ENCODE results near the gene PBLD. TPM values are rescaled to one million over a fixed set of nuclear protein-coding genes. Genes with fewer than 3 reads are reported as not detected.
A peak's percentile ranks its signal among the peaks of the same experiment; 100 is the strongest.

Gene PBLD
- total and polyA plus RNA-seq, 9 of the 15 experiments (the other 6 are each of a cell fraction or from before 2014, with no cell fraction given), result 1.2 to 4.3 (median 2.5) TPM

DNA sequence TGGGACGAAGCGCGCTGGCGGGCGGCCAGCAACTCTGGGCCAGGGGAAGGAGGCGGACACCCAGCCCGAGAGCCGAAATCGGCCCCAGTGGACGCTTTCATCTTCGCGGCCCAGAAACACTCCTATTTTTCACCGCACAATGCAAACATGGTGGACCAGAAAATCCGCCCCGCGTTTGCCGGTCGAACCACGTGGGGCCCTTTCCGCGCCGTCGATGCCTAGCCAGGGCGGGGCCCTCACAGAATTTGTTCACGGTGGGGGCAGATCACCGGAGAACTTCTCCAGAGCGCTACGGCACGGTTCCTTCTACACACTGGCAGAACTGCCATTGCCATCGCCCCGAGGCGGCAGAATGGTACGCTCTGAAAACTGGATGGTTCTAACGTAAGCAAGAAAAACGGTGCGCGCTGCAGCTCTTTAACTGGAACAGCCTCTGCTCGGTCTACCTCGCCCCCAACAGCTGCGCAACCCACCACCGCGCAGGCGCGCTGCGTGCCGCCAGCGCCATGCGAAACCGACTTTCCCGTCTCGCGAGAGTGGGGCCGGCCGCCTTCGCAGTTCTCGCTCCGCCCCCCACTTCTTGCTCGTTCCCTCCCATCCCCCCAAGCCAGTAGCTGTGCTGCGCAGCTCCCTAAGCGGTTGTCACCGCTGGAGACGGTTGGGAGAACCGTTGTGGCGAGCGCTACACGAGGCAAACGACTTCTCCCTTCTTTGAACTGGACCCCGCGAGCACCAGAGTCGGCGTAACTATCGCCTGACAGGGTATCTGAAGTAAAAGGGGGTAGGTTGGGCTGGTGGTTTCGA, 1.1 kb downstream of the PBLD start, which contains the start of gene HNRNPH3 (continued):
- TF ChIP-seq, protein P1, sequence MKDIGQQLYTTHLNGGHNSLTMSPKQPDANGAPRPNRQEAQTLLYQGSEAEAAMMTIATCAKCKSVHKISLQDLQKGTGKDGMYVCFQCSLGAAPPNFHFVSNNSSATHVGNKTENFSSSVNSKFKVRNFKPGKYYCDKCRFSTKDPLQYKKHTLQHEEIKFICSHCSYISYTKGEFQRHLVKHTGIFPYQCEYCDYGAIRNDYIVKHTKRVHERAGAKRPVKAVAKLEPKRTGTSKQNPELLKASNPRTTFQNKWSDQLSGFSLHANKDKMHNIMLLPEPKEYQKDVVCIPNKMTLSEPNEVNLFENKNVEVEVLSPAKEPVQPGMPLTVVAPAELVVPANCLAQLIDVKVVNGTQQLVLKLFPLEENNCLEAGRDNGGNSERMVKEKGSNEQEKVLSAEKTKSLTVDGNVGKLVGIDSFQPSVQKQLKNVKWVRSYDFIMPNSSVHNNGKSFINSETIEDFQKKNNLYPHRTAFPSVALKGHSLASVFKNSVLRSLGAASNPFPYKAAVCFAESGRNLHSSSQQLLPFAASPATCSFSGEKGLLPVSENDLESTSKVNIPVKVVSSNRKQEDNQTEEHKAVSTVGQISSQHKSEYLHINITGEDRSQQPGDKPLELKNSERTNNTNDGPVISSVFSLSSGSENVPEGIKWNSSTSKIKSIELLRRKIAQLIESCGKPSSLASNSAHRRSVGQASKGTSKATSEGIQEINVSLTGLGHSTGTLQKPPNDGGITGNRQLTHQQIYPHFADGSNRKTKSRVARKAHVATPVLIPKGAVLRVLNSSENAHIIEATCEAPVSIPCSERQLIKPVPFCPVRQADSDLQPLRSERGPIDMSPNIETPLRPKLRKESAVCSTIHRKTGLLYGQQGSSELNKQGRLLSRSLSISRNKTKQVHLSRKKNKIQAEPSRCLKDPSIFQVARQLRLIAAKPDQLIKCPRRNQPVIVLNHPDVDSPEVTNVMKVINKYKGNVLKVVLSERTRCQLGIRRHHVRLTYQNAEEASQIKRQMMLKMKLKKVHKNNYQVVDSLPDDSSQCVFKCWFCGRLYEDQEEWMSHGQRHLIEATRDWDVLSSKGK (CRISPR knock-in tag; IDR thresholded peaks at IDR 0.05), result no peak
- no peak for TF ChIP-seq XRCC4 (IDR thresholded peaks at IDR 0.05; ENCODE audit: extremely low read depth, insufficient read depth, insufficient read length)
- TF ChIP-seq ZNF77 (CRISPR knock-in tag; IDR thresholded peaks at IDR 0.05), result no peak
- peak; percentile 29; the same call in 1 of the 2 replicates for TF ChIP-seq SOX6 (IDR thresholded peaks at IDR 0.05)
- no peak for TF ChIP-seq ZNF668 (CRISPR knock-in tag; IDR thresholded peaks at IDR 0.05)
- peak; percentile 91; the same call in 1 of the 2 replicates for TF ChIP-seq CHCHD3 (CRISPR knock-in tag; IDR thresholded peaks at IDR 0.05)
- no peak for TF ChIP-seq HOXB6 (CRISPR knock-in tag; IDR thresholded peaks at IDR 0.05; ENCODE audit: borderline replicate concordance)
- TF ChIP-seq, protein P2, sequence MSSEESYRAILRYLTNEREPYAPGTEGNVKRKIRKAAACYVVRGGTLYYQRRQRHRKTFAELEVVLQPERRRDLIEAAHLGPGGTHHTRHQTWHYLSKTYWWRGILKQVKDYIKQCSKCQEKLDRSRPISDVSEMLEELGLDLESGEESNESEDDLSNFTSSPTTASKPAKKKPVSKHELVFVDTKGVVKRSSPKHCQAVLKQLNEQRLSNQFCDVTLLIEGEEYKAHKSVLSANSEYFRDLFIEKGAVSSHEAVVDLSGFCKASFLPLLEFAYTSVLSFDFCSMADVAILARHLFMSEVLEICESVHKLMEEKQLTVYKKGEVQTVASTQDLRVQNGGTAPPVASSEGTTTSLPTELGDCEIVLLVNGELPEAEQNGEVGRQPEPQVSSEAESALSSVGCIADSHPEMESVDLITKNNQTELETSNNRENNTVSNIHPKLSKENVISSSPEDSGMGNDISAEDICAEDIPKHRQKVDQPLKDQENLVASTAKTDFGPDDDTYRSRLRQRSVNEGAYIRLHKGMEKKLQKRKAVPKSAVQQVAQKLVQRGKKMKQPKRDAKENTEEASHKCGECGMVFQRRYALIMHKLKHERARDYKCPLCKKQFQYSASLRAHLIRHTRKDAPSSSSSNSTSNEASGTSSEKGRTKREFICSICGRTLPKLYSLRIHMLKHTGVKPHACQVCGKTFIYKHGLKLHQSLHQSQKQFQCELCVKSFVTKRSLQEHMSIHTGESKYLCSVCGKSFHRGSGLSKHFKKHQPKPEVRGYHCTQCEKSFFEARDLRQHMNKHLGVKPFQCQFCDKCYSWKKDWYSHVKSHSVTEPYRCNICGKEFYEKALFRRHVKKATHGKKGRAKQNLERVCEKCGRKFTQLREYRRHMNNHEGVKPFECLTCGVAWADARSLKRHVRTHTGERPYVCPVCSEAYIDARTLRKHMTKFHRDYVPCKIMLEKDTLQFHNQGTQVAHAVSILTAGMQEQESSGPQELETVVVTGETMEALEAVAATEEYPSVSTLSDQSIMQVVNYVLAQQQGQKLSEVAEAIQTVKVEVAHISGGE (CRISPR knock-in tag; IDR thresholded peaks at IDR 0.05), result peak in 1 of 3 experiments; percentile 27; a peak in 1 of 6 replicates
- 0 out of 2 replicates have a peak, but pooled peaks have one; percentile 15 for TF ChIP-seq ZNF79 (CRISPR knock-in tag; IDR thresholded peaks at IDR 0.05; ENCODE audit: low read depth)
- no peak for TF ChIP-seq PHTF2 (CRISPR knock-in tag; IDR thresholded peaks at IDR 0.05)
- TF ChIP-seq SRF (CRISPR knock-in tag; IDR thresholded peaks at IDR 0.05), result no peak
- TF ChIP-seq FOXJ2 (tag; IDR thresholded peaks at IDR 0.05), result no peak; the same call in 1 of the 2 replicates
- TF ChIP-seq PTBP1 (IDR thresholded peaks at IDR 0.05; ENCODE audit: low read depth, low read length), result 0 out of 2 replicates have a peak, but pooled peaks have one; percentile 23
- peak; percentile 99 for TF ChIP-seq GTF2E2 (tag; IDR thresholded peaks at IDR 0.05)
- no peak for TF ChIP-seq COPS2 (conservative IDR thresholded peaks at IDR 0.05)
- TF ChIP-seq, protein P3, sequence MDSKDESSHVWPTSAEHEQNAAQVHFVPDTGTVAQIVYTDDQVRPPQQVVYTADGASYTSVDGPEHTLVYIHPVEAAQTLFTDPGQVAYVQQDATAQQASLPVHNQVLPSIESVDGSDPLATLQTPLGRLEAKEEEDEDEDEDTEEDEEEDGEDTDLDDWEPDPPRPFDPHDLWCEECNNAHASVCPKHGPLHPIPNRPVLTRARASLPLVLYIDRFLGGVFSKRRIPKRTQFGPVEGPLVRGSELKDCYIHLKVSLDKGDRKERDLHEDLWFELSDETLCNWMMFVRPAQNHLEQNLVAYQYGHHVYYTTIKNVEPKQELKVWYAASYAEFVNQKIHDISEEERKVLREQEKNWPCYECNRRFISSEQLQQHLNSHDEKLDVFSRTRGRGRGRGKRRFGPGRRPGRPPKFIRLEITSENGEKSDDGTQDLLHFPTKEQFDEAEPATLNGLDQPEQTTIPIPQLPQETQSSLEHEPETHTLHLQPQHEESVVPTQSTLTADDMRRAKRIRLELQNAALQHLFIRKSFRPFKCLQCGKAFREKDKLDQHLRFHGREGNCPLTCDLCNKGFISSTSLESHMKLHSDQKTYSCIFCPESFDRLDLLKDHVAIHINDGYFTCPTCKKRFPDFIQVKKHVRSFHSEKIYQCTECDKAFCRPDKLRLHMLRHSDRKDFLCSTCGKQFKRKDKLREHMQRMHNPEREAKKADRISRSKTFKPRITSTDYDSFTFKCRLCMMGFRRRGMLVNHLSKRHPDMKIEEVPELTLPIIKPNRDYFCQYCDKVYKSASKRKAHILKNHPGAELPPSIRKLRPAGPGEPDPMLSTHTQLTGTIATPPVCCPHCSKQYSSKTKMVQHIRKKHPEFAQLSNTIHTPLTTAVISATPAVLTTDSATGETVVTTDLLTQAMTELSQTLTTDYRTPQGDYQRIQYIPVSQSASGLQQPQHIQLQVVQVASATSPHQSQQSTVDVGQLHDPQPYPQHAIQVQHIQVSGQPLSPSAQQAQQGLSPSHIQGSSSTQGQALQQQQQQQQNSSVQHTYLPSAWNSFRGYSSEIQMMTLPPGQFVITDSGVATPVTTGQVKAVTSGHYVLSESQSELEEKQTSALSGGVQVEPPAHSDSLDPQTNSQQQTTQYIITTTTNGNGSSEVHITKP (IDR thresholded peaks at IDR 0.05; ENCODE audit: partially characterized antibody), result peak; percentile 95
- TF ChIP-seq NFE2 (IDR thresholded peaks at IDR 0.05; ENCODE audit: low read depth), result no peak
